Panc1 (cell line): ENCODE results near the gene TACR1. TPM values are rescaled to one million over a fixed set of nuclear protein-coding genes. Genes with fewer than 3 reads are reported as not detected.

Experiments
- ATAC-seq: fragments of 200-7000 bp; cut with Tn5 transposase; 2 replicates; pipeline ENCODE4 v1.9.1; 2020; ENCODE audit warnings: mild to moderate bottlenecking, moderate library complexity
- BruUV-seq: library from RNA; stranded (reverse); fragments of 400-500 nt; replicated peaks from 2 replicates; lab custom pipeline; 2021; lab: Mats Ljungman, UMichigan
- CTCF ChIA-PET: fragments of 300-600 bp; sonication (Branson Sonifier 250); formaldehyde crosslinking; loops from one replicate; lab custom pipeline; 2022; ENCODE audit warnings: antibody characterized with exemption; lab: Charles Lee
- POLR2A ChIA-PET: fragments of 300-600 bp; sonication (Branson Sonifier 250); formaldehyde crosslinking; loops from one replicate; lab custom pipeline; 2022; ENCODE audit warnings: antibody characterized with exemption; lab: Charles Lee
- DNase-seq: peaks from one replicate; pipeline ENCODE4 v3.0.0-alpha.2; 2010; ENCODE audit warnings: low read depth, low spot score
- H3K27ac ChIP-seq: 2 replicates; pipeline ENCODE4 v1.5.1; 2011; ENCODE audit warnings: mild to moderate bottlenecking, low read length, inconsistent platforms
- H3K27me3 ChIP-seq: fragments of 200-500 bp; sonication (Bioruptor generic); 2 replicates; pipeline ENCODE4 v1.6.0; 2014; ENCODE audit warnings: low read length, inconsistent platforms; ENCODE audit not compliant: control insufficient read depth, insufficient read depth
- H3K36me3 ChIP-seq: fragments of 200-500 bp; sonication (Bioruptor generic); 2 replicates; pipeline ENCODE4 v1.5.1; 2014; ENCODE audit warnings: inconsistent platforms, mild to moderate bottlenecking, low read length, moderate library complexity; ENCODE audit not compliant: control insufficient read depth, insufficient read depth
- H3K4me1 ChIP-seq: 2 replicates; pipeline ENCODE4 v1.5.1; 2011; ENCODE audit warnings: inconsistent platforms, mild to moderate bottlenecking, low read length, moderate library complexity; ENCODE audit not compliant: control insufficient read depth, insufficient read depth
- H3K4me3 ChIP-seq, 2 experiments: 2 replicates each; pipeline ENCODE4 v1.5.1; 2011 to 2012; ENCODE audit warnings: low read depth in 2 of 2, low read length in 2 of 2, mild to moderate bottlenecking in 2 of 2, inconsistent platforms in 1 of 2, moderate library complexity in 1 of 2
- H3K9me3 ChIP-seq: fragments of 200-500 bp; sonication (Bioruptor generic); 2 replicates; pipeline ENCODE4 v1.5.1; 2014; ENCODE audit warnings: low read depth, mild to moderate bottlenecking, inconsistent platforms, low read length, moderate library complexity; ENCODE audit not compliant: control insufficient read depth, insufficient read depth
- CTCF ChIP-seq: fragments of 450-650 bp; IDR thresholded peaks from 2 replicates; pipeline ENCODE4 v1.5.1; 2017; ENCODE audit warnings: mild to moderate bottlenecking
- POLR2AphosphoS5 ChIP-seq: IDR thresholded peaks from 2 replicates; pipeline ENCODE4 v1.6.1; 2012; ENCODE audit warnings: mild to moderate bottlenecking, low read depth, low read length, moderate library complexity
- REST ChIP-seq, 2 experiments: IDR thresholded peaks; 2 replicates each; pipeline ENCODE4 v1.6.1; 2011 to 2012; ENCODE audit warnings: low read depth in 2 of 2, control low read depth in 1 of 2, low read length in 1 of 2, mild to moderate bottlenecking in 1 of 2, moderate library complexity in 1 of 2; ENCODE audit not compliant: insufficient read depth in 1 of 2
- SIN3A ChIP-seq: IDR thresholded peaks from 2 replicates; pipeline ENCODE4 v1.6.1; 2012; ENCODE audit warnings: low read depth, mild to moderate bottlenecking, low read length, moderate library complexity, borderline replicate concordance; ENCODE audit not compliant: insufficient read depth
- TCF7L2 ChIP-seq: IDR thresholded peaks from 2 replicates; pipeline ENCODE4 v1.6.1; 2011; ENCODE audit warnings: mild to moderate bottlenecking, low read depth, low read length, inconsistent platforms
- in situ Hi-C: cut with HindIII; loops from 2 replicates; pipeline ENCODE4 v1.10.0; 2016; ENCODE audit warnings: low sequenced_read_pairs, low pct_unique_long_range_greater_than_20kb
- intact Hi-C: fragments of 100-400 bp; cut with micrococcal nuclease; formaldehyde crosslinking; loops from one replicate; pipeline ENCODE4 v1.10.0; 2022; ENCODE audit not compliant: unreplicated experiment
- total RNA-seq: library from RNA; stranded (reverse); gene quantifications from one replicate; pipeline ENCODE4 v1.2.1, GENCODE V29; 2021; ENCODE audit not compliant: unreplicated experiment

TACR1 gene
- total RNA-seq, 1 experiment from 2014 or later, result not detected

- no TSS peak for BruUV-seq
- no peak for ATAC-seq
- no peaks in the 10 kb centered on the region for H3K36me3 ChIP-seq
- DNase-seq, result no peak
- H3K27me3 ChIP-seq, result no peaks in the 10 kb centered on the region
- POLR2A ChIA-PET, result no interaction called here
- no peak overlapping the region for H3K4me3 ChIP-seq
- CTCF ChIA-PET, result no interaction called here
- TF ChIP-seq REST (IDR thresholded peaks at IDR 0.05; ENCODE audit: insufficient read depth in 1 of 2, low read depth in 2 of 2, low read length in 1 of 2), result no peak
- no peak for TF ChIP-seq CTCF
- no peak for TF ChIP-seq SIN3A
- TF ChIP-seq POLR2AphosphoS5, result no peak
- no peak for TF ChIP-seq TCF7L2
- H3K9me3 ChIP-seq, result no peaks in the 10 kb centered on the region
- H3K27ac ChIP-seq, result no peak overlapping the region
- in situ Hi-C loops, result no loop called here
- no peaks in the 10 kb centered on the region for H3K4me1 ChIP-seq
- intact Hi-C loops, result no loop called here
Observed at GRCh38 chr2:75170889-75171288, 28.4 kb downstream of the TACR1 start.

GRCh38 chr2:75168186-75168585, 31.1 kb downstream of the TACR1 start:
- no peak for DNase-seq
- in situ Hi-C loops (no loop called here), intact Hi-C loops (no loop called here)
- ChIA-PET POLR2A (no interaction called here), CTCF (no interaction called here)
- Histone ChIP-seq H3K36me3 (no peaks in the 10 kb centered on the region), H3K27ac (no peak overlapping the region), H3K4me3 (no peak overlapping the region), H3K4me1 (no peaks in the 10 kb centered on the region), H3K9me3 (no peaks in the 10 kb centered on the region), H3K27me3 (no peaks in the 10 kb centered on the region)
- no peak for ATAC-seq
- no peak for TF ChIP-seq REST (IDR thresholded peaks at IDR 0.05; ENCODE audit: insufficient read depth in 1 of 2, low read depth in 2 of 2, low read length in 1 of 2)
- BruUV-seq, result no TSS peak
